A549 (cell line): Measurements from ENCODE around the gene SGCE. TPM values are rescaled to one million over a fixed set of nuclear protein-coding genes. Genes with fewer than 3 reads are reported as not detected.

Source experiments
- ATAC-seq, 2 experiments: fragments of 200-7000 bp in 1 of 2; fragments of >200 bp in 1 of 2; cut with Nextera tagmentation in 1 of 2; cut with Tn5 transposase in 1 of 2; 3 replicates each; pipeline versions ENCODE4 v1.8.0 to v1.9.1; 2018 to 2020; ENCODE audit warnings: mild to moderate bottlenecking in 1 of 2, moderate library complexity in 1 of 2
- CTCF ChIA-PET: fragments of 300-600 bp; sonication (Branson Sonifier 250); formaldehyde crosslinking; extraction: SDS; loops from one replicate; lab custom pipeline; 2021; ENCODE audit warnings: antibody characterized with exemption, inconsistent platforms; lab: Yijun Ruan, JAX
- POLR2A ChIA-PET: fragments of 350-600 bp; formaldehyde crosslinking; extraction: SDS; loops from one replicate; lab custom pipeline; 2021; ENCODE audit warnings: antibody characterized with exemption, inconsistent platforms; lab: Yijun Ruan, JAX
- DNase-seq, 2 experiments: peaks; one replicate each; pipeline versions ENCODE4 v3.0.0 to v3.0.0-alpha.2; 2011 to 2016; ENCODE audit warnings: low read depth in 1 of 2, low spot score in 1 of 2
- FAIRE-seq: peaks from 2 replicates; lab custom pipeline; 2011; peaks lifted over from hg19 to GRCh38; lab: Jason Lieb, UNC
- H3K27ac ChIP-seq, 2 experiments: fragments of >200 bp; sonication (Bioruptor Twin); formaldehyde crosslinking; 3 replicates each; pipeline ENCODE4 v1.5.1; 2016 to 2017
- H3K4me1 ChIP-seq: fragments of >200 bp; sonication (Bioruptor Twin); formaldehyde crosslinking; 3 replicates; pipeline ENCODE4 v1.6.1; 2016
- H3K4me2 ChIP-seq: fragments of >200 bp; sonication (Bioruptor Twin); formaldehyde crosslinking; 3 replicates; pipeline ENCODE4 v1.6.1; 2016
- H3K4me3 ChIP-seq: fragments of >200 bp; sonication (Bioruptor Twin); formaldehyde crosslinking; 3 replicates; pipeline ENCODE4 v1.5.1; 2016
- H3K9me3 ChIP-seq: fragments of >200 bp; sonication (Bioruptor Twin); formaldehyde crosslinking; 3 replicates; pipeline ENCODE4 v1.6.1; 2016
- ATOH8 ChIP-seq: fragments of 250-450 bp; sonication (Bioruptor Pico); IDR thresholded peaks from 2 replicates; pipeline ENCODE4 v1.5.0; 2020; ENCODE audit warnings: low read depth, mild to moderate bottlenecking, moderate library complexity
- BHLHE40 ChIP-seq: IDR thresholded peaks from 2 replicates; pipeline ENCODE4 v1.6.1; 2012; ENCODE audit warnings: low read depth, low read length, inconsistent platforms
- CBX2 ChIP-seq: fragments of 200-600 bp; sonication (generic); IDR thresholded peaks from 2 replicates; pipeline ENCODE4 v1.6.1; 2016; ENCODE audit warnings: low read depth, mild to moderate bottlenecking, borderline replicate concordance
- ELK1 ChIP-seq: fragments of 150-350 bp; IDR thresholded peaks from 2 replicates; pipeline ENCODE4 v1.6.1; 2014; ENCODE audit warnings: low read depth, mild to moderate bottlenecking, low read length
- HOXB13 ChIP-seq: fragments of 250-450 bp; sonication (Bioruptor Pico); IDR thresholded peaks from 2 replicates; pipeline ENCODE4 v1.5.0; 2020; ENCODE audit warnings: low read depth, mild to moderate bottlenecking, moderate library complexity
- KDM1A ChIP-seq: fragments of 200-600 bp; sonication (generic); IDR thresholded peaks from 2 replicates; pipeline ENCODE4 v1.6.1; 2016; ENCODE audit warnings: low read depth, mild to moderate bottlenecking
- MAFK ChIP-seq: fragments of 450-650 bp; IDR thresholded peaks from 2 replicates; pipeline ENCODE4 v1.6.1; 2014; ENCODE audit not compliant: partially characterized antibody
- MAX ChIP-seq: IDR thresholded peaks from 2 replicates; pipeline ENCODE4 v1.6.1; 2012
- MYC ChIP-seq: IDR thresholded peaks from 2 replicates; pipeline ENCODE4 v1.6.1; 2012; ENCODE audit warnings: mild to moderate bottlenecking, inconsistent platforms, low read length, improper control_type of control experiment, borderline replicate concordance
- POLR2A ChIP-seq: IDR thresholded peaks from 2 replicates; pipeline ENCODE4 v1.6.1; 2012; ENCODE audit warnings: mild to moderate bottlenecking, low read length
- POLR2AphosphoS2 ChIP-seq: conservative IDR thresholded peaks from 2 replicates; pipeline ENCODE4 v1.6.1; 2012; ENCODE audit warnings: low read length, improper control_type of control experiment, inconsistent platforms
- RARB ChIP-seq: fragments of 250-450 bp; sonication (Bioruptor Pico); IDR thresholded peaks from 2 replicates; pipeline ENCODE4 v1.8.0; 2021; ENCODE audit warnings: mild to moderate bottlenecking, moderate library complexity
- RFX5 ChIP-seq: fragments of 450-650 bp; IDR thresholded peaks from 2 replicates; pipeline ENCODE4 v1.7.1; 2014; ENCODE audit warnings: antibody characterized with exemption, mild to moderate bottlenecking, moderate library complexity
- TP53 ChIP-seq: fragments of 250-450 bp; sonication (Bioruptor Pico); IDR thresholded peaks from 2 replicates; pipeline ENCODE4 v1.5.0; 2021; ENCODE audit warnings: mild to moderate bottlenecking, moderate library complexity
- ZSCAN20 ChIP-seq: fragments of 250-450 bp; sonication (Bioruptor Pico); IDR thresholded peaks from 2 replicates; pipeline ENCODE4 v1.8.0; 2022; ENCODE audit warnings: mild to moderate bottlenecking, moderate library complexity
- WGBS: methylation state at CpG from one replicate; pipeline ENCODE4 v1.1.6; 2017; ENCODE audit errors: missing lambda C conversion rate; 5-methylcytosine and 5-hydroxymethylcytosine counted together
- polyA plus RNA-seq, 4 experiments: library from polyadenylated mRNA; depleted of rRNA in 3 of 4; stranded (reverse); fragments of >200 nt; fragmentation: RNase III in 1 of 4; extraction: RNeasy Plus Mini Kit Qiagen cat#74134 plus additional on column Dnase treatment in 1 of 4; gene quantifications; 2 replicates in 3 of 4; 3 replicates in 1 of 4; pipeline ENCODE4 v1.2.3, GENCODE V29; 2011 to 2017

The SGCE gene
- polyA plus RNA-seq, 2 of the 4 experiments (the other 2 are of a cell fraction) = 60.1 to 97.2 TPM

- TF ChIP-seq KDM1A = no peak
Measured at GRCh38 chr7:94679358-94679757, 23.4 kb upstream of the SGCE start (continued).

- 70% methylated on average over 3 of the region's 3 CpGs for WGBS
- DNase-seq (no peak), FAIRE-seq (no peak), ATAC-seq (no peak)
- Histone ChIP-seq H3K4me3 (no peak overlapping the region), H3K27ac (no peak overlapping the region), H3K4me2 (no peak overlapping the region), H3K9me3 (no peaks in the 10 kb centered on the region), H3K4me1 (no peaks in the 10 kb centered on the region)
- TF ChIP-seq ELK1 (no peak), ZSCAN20 (CRISPR knock-in tag) (no peak), RFX5 (no peak), BHLHE40 (no peak)
- ChIA-PET POLR2A (no interaction called here), CTCF (interaction anchor here (1.3 kb wide), 1 partner anchor 11 kb away, joined by 3 read pairs; no protein-coding TSS in a partner anchor)
Measured at GRCh38 chr7:94676431-94676830, 20.5 kb upstream of the SGCE start.

- WGBS = 95% methylated on average over 8 of the region's 8 CpGs
- POLR2A ChIA-PET = interaction anchor here (0.7 kb wide), 1 partner anchor 526 kb away, joined by 3 read pairs; no protein-coding TSS in a partner anchor
- CTCF ChIA-PET = interaction anchor here (1.3 kb wide), 1 partner anchor 12 kb away, joined by 3 read pairs; no protein-coding TSS in a partner anchor
Measured at GRCh38 chr7:94675356-94675755, 19.4 kb upstream of the SGCE start.

GRCh38 chr7:94671444-94672235 lies 15.7 kb upstream of the SGCE start:
- ChIA-PET POLR2A (no interaction called here), CTCF (interaction anchor here (0.8 kb wide), 1 partner anchor 525 kb away, joined by 3 read pairs; no protein-coding TSS in a partner anchor)
- no peak overlapping the region for H3K27ac ChIP-seq
- no peak for TF ChIP-seq ZSCAN20 (CRISPR knock-in tag)
- no peak for TF ChIP-seq MAX
- TF ChIP-seq TP53 (CRISPR knock-in tag) = no peak
- TF ChIP-seq MYC = no peak
- TF ChIP-seq CBX2 = no peak
- no peak for TF ChIP-seq ATOH8 (CRISPR knock-in tag)
- no peak for TF ChIP-seq HOXB13
- no peak for DNase-seq
- H3K9me3 ChIP-seq = no peaks in the 10 kb centered on the region
- no peak for FAIRE-seq
- H3K4me1 ChIP-seq = no peaks in the 10 kb centered on the region
- H3K4me2 ChIP-seq = no peak overlapping the region
- WGBS = 37% methylated on average over 4 of the region's 4 CpGs
- no peak overlapping the region for H3K4me3 ChIP-seq
- no peak for ATAC-seq

More at GRCh38 chr7:94675356-94675755, 19.4 kb upstream of the SGCE start:
- FAIRE-seq = no peak
- H3K4me1 ChIP-seq = no peaks in the 10 kb centered on the region
- DNase-seq = no peak
- no peak overlapping the region for H3K27ac ChIP-seq
- no peak for ATAC-seq
- no peaks in the 10 kb centered on the region for H3K9me3 ChIP-seq
- no peak overlapping the region for H3K4me3 ChIP-seq
- TF ChIP-seq RARB (CRISPR knock-in tag) (no peak), POLR2A (no peak), POLR2AphosphoS2 (no peak), MYC (no peak), MAFK (no peak)
- TF ChIP-seq, all 56 proteins: peak for 0
- no peak overlapping the region for H3K4me2 ChIP-seq
